B cell (primary cell): ENCODE measurements around the gene CFAP65. TPM values are rescaled to one million over a fixed set of nuclear protein-coding genes. Genes with fewer than 3 reads are reported as not detected.
A peak's percentile ranks its signal among the peaks of the same experiment; 100 is the strongest.

ENCODE experiments used
- ATAC-seq: fragments of 200-7000 bp; cut with Tn5 transposase; one replicate; pipeline ENCODE4 v1.10.0; 2021; ENCODE audit warnings: low read depth, mild to moderate bottlenecking, moderate number of reproducible peaks, moderate library complexity
- CTCF ChIA-PET: fragments of 350-600 bp; sonication (Branson Sonifier 250); formaldehyde crosslinking; loops from one replicate; lab custom pipeline; 2021; ENCODE audit warnings: antibody characterized with exemption, inconsistent platforms; lab: Charles Lee
- POLR2A ChIA-PET: fragments of 350-600 bp; sonication (Branson Sonifier 250); formaldehyde crosslinking; loops from one replicate; lab custom pipeline; 2021; ENCODE audit warnings: antibody characterized with exemption; lab: Charles Lee
- DNase-seq: peaks from one replicate; pipeline ENCODE4 v3.0.0; 2013
- H2AFZ ChIP-seq: 2 replicates; pipeline ENCODE4 v1.6.1; 2012; ENCODE audit warnings: mild to moderate bottlenecking, low read depth, low read length; ENCODE audit not compliant: insufficient read depth, poor library complexity, severe bottlenecking
- H3K27ac ChIP-seq, 2 donors: 1 replicate in 1 of 2; 2 replicates in 1 of 2; pipeline ENCODE4 v1.5.1; 2012 to 2013; ENCODE audit warnings: low read length in 2 of 2, mild to moderate bottlenecking in 2 of 2, moderate library complexity in 1 of 2
- H3K27me3 ChIP-seq, 4 experiments: fragments of 200-600 bp in 1 of 4; sonication (generic) in 1 of 4; replicated peaks in 1 of 4; 1 replicate in 2 of 4; 2 replicates in 2 of 4; pipeline versions ENCODE4 v1.6.1 to v1.7.0; 2013 to 2016; ENCODE audit warnings: low read length in 3 of 4, mild to moderate bottlenecking in 2 of 4, mixed read lengths in 1 of 4, moderate library complexity in 1 of 4; ENCODE audit not compliant: insufficient read depth in 4 of 4, control insufficient read depth in 3 of 4; ENCODE audit errors: control extremely low read depth in 1 of 4
- H3K36me3 ChIP-seq, 2 experiments: replicated peaks in 1 of 2; 1 replicate in 1 of 2; 2 replicates in 1 of 2; pipeline versions ENCODE4 v1.6.1 to v1.7.1; 2013; ENCODE audit warnings: low read length in 1 of 2; ENCODE audit not compliant: insufficient read depth in 2 of 2, control insufficient read depth in 1 of 2; ENCODE audit errors: control extremely low read depth in 1 of 2, extremely low read depth in 1 of 2
- H3K4me1 ChIP-seq, 2 donors: fragments of 200-600 bp in 1 of 2; sonication (generic) in 1 of 2; 1 replicate in 1 of 2; 2 replicates in 1 of 2; pipeline versions ENCODE4 v1.5.1 to v1.6.1; 2013 to 2017; ENCODE audit warnings: low read length in 2 of 2; ENCODE audit not compliant: control insufficient read depth in 2 of 2, insufficient read depth in 2 of 2
- H3K4me2 ChIP-seq: replicated peaks from 2 replicates; pipeline ENCODE3; 2012; ENCODE audit warnings: mild to moderate bottlenecking, low read depth, low read length; ENCODE audit not compliant: poor library complexity, severe bottlenecking
- H3K4me3 ChIP-seq, 5 experiments: fragments of 200-600 bp in 1 of 5; sonication (generic) in 1 of 5; 1 replicate in 3 of 5; 2 replicates in 2 of 5; pipeline versions ENCODE4 v1.5.1 to v1.7.0; 2011 to 2016; ENCODE audit warnings: low read length in 4 of 5, mild to moderate bottlenecking in 4 of 5, low read depth in 2 of 5, control low read depth in 1 of 5, moderate library complexity in 1 of 5; ENCODE audit not compliant: insufficient read depth in 1 of 5; ENCODE audit errors: control extremely low read depth in 1 of 5, extremely low read depth in 1 of 5
- H3K79me2 ChIP-seq: fragments of 200-600 bp; sonication (generic); one replicate; pipeline ENCODE4 v1.6.0; 2016; ENCODE audit warnings: low read length; ENCODE audit not compliant: control insufficient read depth, insufficient read depth
- H3K9ac ChIP-seq: fragments of 200-600 bp; sonication (generic); 2 replicates; pipeline ENCODE4 v1.6.1; 2017; ENCODE audit warnings: mild to moderate bottlenecking, low read length, moderate library complexity
- H3K9me3 ChIP-seq, 3 donors: one replicate each; pipeline versions ENCODE4 v1.6.1 to v1.7.1; 2013; ENCODE audit warnings: low read length in 2 of 3; ENCODE audit not compliant: control insufficient read depth in 2 of 3, insufficient read depth in 1 of 3; ENCODE audit errors: control extremely low read depth in 1 of 3
- H4K20me1 ChIP-seq: 2 replicates; pipeline ENCODE4 v1.6.0; 2012; ENCODE audit warnings: mild to moderate bottlenecking, low read length; ENCODE audit not compliant: insufficient read depth, control insufficient read depth, poor library complexity, severe bottlenecking
- H3K27ac Mint-ChIP-seq: one replicate; pipeline ENCODE4 v1.8.0; 2021; ENCODE audit warnings: mixed read lengths
- H3K27me3 Mint-ChIP-seq: one replicate; pipeline ENCODE4 v1.8.0; 2021; ENCODE audit warnings: mixed read lengths
- H3K4me1 Mint-ChIP-seq: one replicate; pipeline ENCODE4 v1.8.0; 2021; ENCODE audit warnings: mixed read lengths
- H3K4me3 Mint-ChIP-seq: one replicate; pipeline ENCODE4 v1.8.0; 2021; ENCODE audit warnings: mixed read lengths
- H3K9me3 Mint-ChIP-seq: one replicate; pipeline ENCODE4 v1.8.0; 2022; ENCODE audit warnings: mixed read lengths; ENCODE audit not compliant: insufficient read depth
- EZH2 ChIP-seq: IDR thresholded peaks from 2 replicates; pipeline ENCODE4 v1.6.1; 2012; ENCODE audit warnings: borderline replicate concordance, low read depth, mild to moderate bottlenecking, moderate library complexity, low read length; ENCODE audit not compliant: insufficient read depth, poor library complexity, severe bottlenecking
- WGBS: methylation state at CpG from one replicate; pipeline ENCODE4 v1.1.5; 2013; ENCODE audit warnings: missing lambda C conversion rate; ENCODE audit not compliant: insufficient coverage; 5-methylcytosine and 5-hydroxymethylcytosine counted together
- intact Hi-C: fragments of 100-400 bp; cut with micrococcal nuclease; formaldehyde crosslinking; loops from one replicate; pipeline ENCODE4 v1.10.0; 2022
- polyA plus RNA-seq: library from polyadenylated mRNA; depleted of rRNA; stranded (reverse); fragments of >200 nt; gene quantifications from 2 replicates; pipeline ENCODE4 v1.2.3, GENCODE V29; 2012
- total RNA-seq, 2 donors: library from RNA; stranded (reverse); fragments of 120-200 nt in 1 of 2; gene quantifications; 1 replicate in 1 of 2; 2 replicates in 1 of 2; pipeline versions ENCODE4 v1.2.3 to v1.2.4, GENCODE V29; 2013 to 2022
- TF ChIP-seq, protein P1 (sequence below): fragments of 200-600 bp; IDR thresholded peaks from one replicate; pipeline ENCODE4 v1.8.0; 2022; ENCODE audit warnings: antibody characterized with exemption, mild to moderate bottlenecking

CFAP65 gene
- total and polyA plus RNA-seq, 2 donors (not counting 1 experiment from before 2014, with no cell fraction given): not detected

DNA sequence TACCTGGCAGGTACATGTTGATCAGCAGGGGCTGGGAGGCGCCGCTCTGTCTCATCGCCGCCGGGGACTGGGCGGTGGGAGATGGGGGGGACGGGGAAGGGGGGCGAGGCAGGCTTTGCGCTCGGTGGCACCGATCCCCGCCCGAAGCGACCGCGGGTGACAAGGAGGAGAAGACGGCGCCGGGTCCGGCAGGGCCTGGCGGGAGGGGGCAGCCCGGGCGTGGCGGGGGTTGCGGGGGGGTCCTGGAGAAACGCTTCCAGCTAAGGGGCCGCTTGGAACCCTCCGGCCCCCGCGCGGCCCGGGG lies 56.3 kb downstream of the CFAP65 start, which contains the start of gene FEV:
FEV (minus strand) TSS at position 164 of the 304 bp plus-strand sequence; CDS start at position 55, 109 bp downstream.
- ChIA-PET CTCF (no interaction called here), POLR2A (no interaction called here)
- intact Hi-C loops: no loop called here
- WGBS: 10% methylated on average over 16 of the region's 32 CpGs
- Histone ChIP-seq H4K20me1 (no peaks in the 10 kb centered on the region), H3K36me3 (no peaks in the 10 kb centered on the region), H3K9ac (no peak within 1 kb of the TSS), H3K4me3 (no peak within 1 kb of the TSS), H2AFZ (peak within 1 kb of the TSS; percentile 22), H3K4me2 (peak within 1 kb of the TSS; percentile 46), H3K79me2 (no peaks in the 10 kb centered on the region), H3K27me3 (peaks cover 0 to 90% (median 62%) of the 10 kb centered on the region in 4 experiments), H3K27ac (no peak within 1 kb of the TSS), H3K9me3 (peaks cover 0 to 43% (median 0%) of the 10 kb centered on the region in 3 donors), H3K4me1 (peaks cover 32 to 66% of the 10 kb centered on the region in 2 donors)
- no peaks in the 10 kb centered on the region for H3K9me3 Mint-ChIP-seq
- no peak for TF ChIP-seq EZH2
- TF ChIP-seq, protein P1, sequence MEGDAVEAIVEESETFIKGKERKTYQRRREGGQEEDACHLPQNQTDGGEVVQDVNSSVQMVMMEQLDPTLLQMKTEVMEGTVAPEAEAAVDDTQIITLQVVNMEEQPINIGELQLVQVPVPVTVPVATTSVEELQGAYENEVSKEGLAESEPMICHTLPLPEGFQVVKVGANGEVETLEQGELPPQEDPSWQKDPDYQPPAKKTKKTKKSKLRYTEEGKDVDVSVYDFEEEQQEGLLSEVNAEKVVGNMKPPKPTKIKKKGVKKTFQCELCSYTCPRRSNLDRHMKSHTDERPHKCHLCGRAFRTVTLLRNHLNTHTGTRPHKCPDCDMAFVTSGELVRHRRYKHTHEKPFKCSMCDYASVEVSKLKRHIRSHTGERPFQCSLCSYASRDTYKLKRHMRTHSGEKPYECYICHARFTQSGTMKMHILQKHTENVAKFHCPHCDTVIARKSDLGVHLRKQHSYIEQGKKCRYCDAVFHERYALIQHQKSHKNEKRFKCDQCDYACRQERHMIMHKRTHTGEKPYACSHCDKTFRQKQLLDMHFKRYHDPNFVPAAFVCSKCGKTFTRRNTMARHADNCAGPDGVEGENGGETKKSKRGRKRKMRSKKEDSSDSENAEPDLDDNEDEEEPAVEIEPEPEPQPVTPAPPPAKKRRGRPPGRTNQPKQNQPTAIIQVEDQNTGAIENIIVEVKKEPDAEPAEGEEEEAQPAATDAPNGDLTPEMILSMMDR: no peak
- ATAC-seq (no peak), DNase-seq (no peak)
- H3K27me3 Mint-ChIP-seq: peaks cover 65% of the 10 kb centered on the region
- H3K4me1 Mint-ChIP-seq: peaks cover 27% of the 10 kb centered on the region
- peak within 1 kb of the TSS; percentile 35 for H3K4me3 Mint-ChIP-seq
- H3K27ac Mint-ChIP-seq: no peak within 1 kb of the TSS

GRCh38 chr2:218984239-218985020 lies 56.9 kb downstream of the CFAP65 start:
- Histone ChIP-seq H3K9me3 (peaks cover 0 to 41% (median 0%) of the 10 kb centered on the region in 3 donors), H3K4me2 (peak overlapping the region; percentile 46), H4K20me1 (no peaks in the 10 kb centered on the region), H3K36me3 (no peaks in the 10 kb centered on the region), H2AFZ (peak overlapping the region; percentile 22), H3K4me1 (peaks cover 37 to 71% of the 10 kb centered on the region in 2 donors), H3K9ac (no peak overlapping the region), H3K27ac (no peak overlapping the region), H3K4me3 (no peak overlapping the region), H3K27me3 (peaks cover 0 to 92% (median 62%) of the 10 kb centered on the region in 4 experiments), H3K79me2 (no peaks in the 10 kb centered on the region)
- ATAC-seq (no peak), DNase-seq (peak; percentile 43)
- CTCF ChIA-PET: no interaction called here
- H3K9me3 Mint-ChIP-seq: no peaks in the 10 kb centered on the region
- WGBS: 1% methylated on average over 49 of the region's 50 CpGs
- no peak overlapping the region for H3K27ac Mint-ChIP-seq
- peaks cover 66% of the 10 kb centered on the region for H3K27me3 Mint-ChIP-seq
- TF ChIP-seq EZH2: no peak
- TF ChIP-seq, protein P1: no peak
- peak overlapping the region; percentile 35 for H3K4me3 Mint-ChIP-seq
- H3K4me1 Mint-ChIP-seq: peaks cover 31% of the 10 kb centered on the region
- POLR2A ChIA-PET: no interaction called here
- intact Hi-C loops: loop anchor here (5.0 kb wide), 3 partner anchors 87 to 132 kb away; no protein-coding TSS in a partner anchor
